H1 (cell line): ENCODE measurements around the gene MUC2. TPM values are rescaled to one million over a fixed set of nuclear protein-coding genes. Genes with fewer than 3 reads are reported as not detected.

Source experiments
- CHD7 ChIP-seq: fragments of 300-600 bp; sonication (generic); IDR thresholded peaks from 2 replicates; pipeline ENCODE4 v1.7.1; 2012; ENCODE audit warnings: low read length, moderate library complexity, mild to moderate bottlenecking, inconsistent platforms; ENCODE audit not compliant: insufficient replicate concordance
- EGR1 ChIP-seq: IDR thresholded peaks from 2 replicates; pipeline ENCODE4 v1.6.1; 2011; ENCODE audit warnings: low read depth, low read length, borderline replicate concordance
- HDAC6 ChIP-seq: IDR thresholded peaks from one replicate; pipeline ENCODE4 v1.7.1; 2012; ENCODE audit warnings: low read depth, mild to moderate bottlenecking, inconsistent platforms, low read length, moderate library complexity
- KDM5A ChIP-seq: fragments of 200-600 bp; IDR thresholded peaks from 2 replicates; pipeline ENCODE4 v1.7.1; 2012; ENCODE audit warnings: mild to moderate bottlenecking, low read length, inconsistent platforms, mixed read lengths
- RAD21 ChIP-seq, 2 experiments: IDR thresholded peaks in 1 of 2; conservative IDR thresholded peaks in 1 of 2; 2 replicates each; pipeline ENCODE4 v1.6.1; 2011; ENCODE audit warnings: low read depth in 2 of 2, low read length in 2 of 2, improper control_type of control experiment in 1 of 2, inconsistent platforms in 1 of 2, mild to moderate bottlenecking in 1 of 2, moderate library complexity in 1 of 2
- SIX5 ChIP-seq: IDR thresholded peaks from 2 replicates; pipeline ENCODE4 v1.6.1; 2011; ENCODE audit warnings: mild to moderate bottlenecking, low read depth, low read length
- SP4 ChIP-seq: IDR thresholded peaks from 2 replicates; pipeline ENCODE4 v1.6.1; 2012; ENCODE audit warnings: low read length, inconsistent platforms
- TBP ChIP-seq: IDR thresholded peaks from 2 replicates; pipeline ENCODE4 v1.6.1; 2011; ENCODE audit warnings: low read depth, low read length, improper control_type of control experiment
- polyA plus RNA-seq, 7 experiments: library from polyadenylated mRNA; depleted of rRNA in 3 of 7; stranded (reverse) in 5 of 7; unstranded in 2 of 7; fragments of >200 nt in 5 of 7; fragments of 200-250 nt in 2 of 7; gene quantifications; 1 replicate in 5 of 7; 2 replicates in 1 of 7; 4 replicates in 1 of 7; pipeline versions ENCODE4 v1.2.1 to v1.2.3, GENCODE V29; 2011 to 2013; ENCODE audit warnings: missing spikeins in 2 of 7, mixed read lengths in 2 of 7
- total RNA-seq: library from RNA; stranded (reverse); fragmentation: NEBNext Ultra II Directional; extraction: Animal tissue kit (Norgen Biotek cat#: 25700); gene quantifications from 2 replicates; pipeline ENCODE4 v1.2.1, GENCODE V29; 2021

Gene MUC2
- total and polyA plus RNA-seq, 2 of the 8 experiments (the other 6 are each of a cell fraction or from before 2014, with no cell fraction given) = not detected

DNA sequence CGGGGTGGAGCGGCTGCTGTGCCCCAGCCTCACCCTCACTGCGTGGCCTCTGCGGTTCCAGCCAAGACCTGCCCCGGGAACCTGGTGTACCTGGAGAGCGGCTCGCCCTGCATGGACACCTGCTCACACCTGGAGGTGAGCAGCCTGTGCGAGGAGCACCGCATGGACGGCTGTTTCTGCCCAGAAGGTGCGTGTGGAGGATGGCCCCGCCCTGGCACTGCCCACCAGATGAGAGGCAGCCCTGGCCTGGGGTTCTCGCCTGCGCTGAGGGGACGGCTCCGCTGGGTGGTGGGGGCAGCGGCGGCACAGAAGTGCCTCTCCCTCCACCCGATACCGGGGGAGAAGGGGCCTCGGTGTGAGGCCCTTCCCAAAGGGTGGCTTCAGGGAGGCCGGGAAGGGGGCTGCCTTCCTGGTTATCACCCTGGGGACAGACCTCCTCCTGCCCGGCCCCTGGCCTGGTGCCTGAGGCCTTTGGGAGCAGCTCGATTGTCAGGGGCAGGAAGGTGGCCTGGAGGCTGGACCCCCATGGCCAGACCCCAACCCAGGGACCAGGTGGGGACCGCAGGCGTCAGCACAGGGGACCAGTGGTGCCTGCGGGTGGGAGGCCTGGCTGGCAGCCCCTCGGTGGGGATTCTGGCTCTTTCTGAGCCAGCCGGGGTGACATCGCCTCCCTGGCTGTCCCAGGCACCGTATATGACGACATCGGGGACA, 7.1 kb downstream of the MUC2 start (continued):
- TF ChIP-seq CHD7 (no peak), TBP (no peak), HDAC6 (no peak), RAD21 (IDR thresholded peaks at IDR 0.05 in 1 of 2, conservative IDR thresholded peaks at IDR 0.05 in 1 of 2; ENCODE audit: low read depth in 2 of 2, low read length in 2 of 2) (no peak), SIX5 (no peak), SP4 (no peak), EGR1 (no peak), KDM5A (no peak)
